ENCODE measurements around the gene SAMHD1. TPM values are rescaled to one million over a fixed set of nuclear protein-coding genes. Genes with fewer than 3 reads are reported as not detected.
"Not testable (repeated sequence)": the region's sequence is repeated elsewhere in the genome, so short reads cannot be mapped to it uniquely, and the experiment has no call there.

SAMHD1 gene
- total RNA-seq, 1 donor from 2014 or later = 44.1 TPM

DNA sequence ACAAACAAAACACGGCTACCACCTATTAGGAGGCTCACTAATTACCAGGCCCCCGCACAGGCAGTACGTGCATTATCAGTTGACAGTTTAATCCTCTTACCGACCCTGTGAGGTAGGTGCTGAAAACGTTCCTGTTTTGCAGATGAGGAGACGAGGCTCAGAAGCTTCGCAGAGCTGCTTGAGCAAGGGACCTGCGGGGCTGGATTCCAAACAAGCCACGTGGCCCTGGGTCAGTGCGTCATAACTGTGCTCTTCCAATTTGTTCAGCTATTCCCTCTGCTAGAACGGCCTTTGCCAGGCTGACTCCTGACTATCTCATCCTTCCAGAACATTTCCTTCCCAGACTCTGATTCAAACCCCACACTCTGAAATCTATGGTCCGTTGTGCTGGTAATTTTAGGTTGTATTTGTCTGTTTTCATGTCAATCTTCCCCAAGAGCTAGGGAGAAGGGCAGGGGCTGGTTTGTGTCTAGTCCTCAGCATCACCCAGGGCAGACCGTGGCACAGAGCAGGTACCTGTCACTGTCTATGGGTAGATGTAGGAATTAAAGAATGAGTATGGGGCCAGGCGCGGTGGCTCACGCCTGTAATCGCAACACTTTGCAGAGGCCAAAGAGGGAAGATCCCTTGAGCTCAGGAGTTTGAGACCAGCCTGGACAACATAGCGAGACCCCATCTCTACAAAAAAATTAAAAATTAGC is 104.3 kb downstream of the SAMHD1 start:
- intact Hi-C loops (cut with DNase I) = no loop called here
- DNase-seq (peak; percentile 86), ATAC-seq (ENCODE audit: poor library complexity) (peak; percentile 88)

DNA sequence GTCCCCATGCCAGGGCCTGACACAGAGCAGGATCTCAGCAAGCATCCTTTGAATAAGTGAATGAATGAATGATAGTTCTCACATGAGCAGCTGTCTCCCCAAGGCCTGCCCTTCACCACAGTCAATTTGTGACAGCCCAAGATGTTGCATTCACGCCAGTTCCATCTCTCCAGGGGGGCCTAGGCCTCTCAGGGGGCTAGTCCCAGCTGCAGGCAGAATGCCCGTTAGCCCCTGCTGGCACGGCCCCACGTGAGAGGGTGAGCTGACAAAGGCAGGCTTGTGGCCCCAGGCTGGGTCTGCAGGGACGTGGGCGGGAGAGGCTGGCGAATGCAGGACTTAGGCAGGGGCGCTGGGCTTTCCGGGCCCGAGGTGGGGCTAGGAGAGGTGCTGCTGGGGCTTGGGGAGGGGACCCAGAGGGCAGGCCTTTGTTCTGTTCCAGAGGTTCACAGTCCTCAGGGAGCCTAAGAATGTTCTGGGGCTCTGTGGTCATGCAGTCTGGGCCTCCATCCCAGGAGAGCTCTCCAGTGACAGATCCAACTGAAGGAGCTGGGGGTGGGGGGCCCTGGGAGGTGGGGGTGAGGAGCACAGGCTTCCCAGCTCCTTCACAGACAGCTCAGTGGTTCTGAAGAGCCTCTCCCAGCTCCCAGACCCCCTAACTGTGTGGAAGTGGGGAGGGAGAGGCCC is 106.1 kb downstream of the SAMHD1 start:
- peak; percentile 42 for DNase-seq
- intact Hi-C loops (cut with DNase I) = no loop called here
- ATAC-seq (ENCODE audit: poor library complexity) = no peak

DNA sequence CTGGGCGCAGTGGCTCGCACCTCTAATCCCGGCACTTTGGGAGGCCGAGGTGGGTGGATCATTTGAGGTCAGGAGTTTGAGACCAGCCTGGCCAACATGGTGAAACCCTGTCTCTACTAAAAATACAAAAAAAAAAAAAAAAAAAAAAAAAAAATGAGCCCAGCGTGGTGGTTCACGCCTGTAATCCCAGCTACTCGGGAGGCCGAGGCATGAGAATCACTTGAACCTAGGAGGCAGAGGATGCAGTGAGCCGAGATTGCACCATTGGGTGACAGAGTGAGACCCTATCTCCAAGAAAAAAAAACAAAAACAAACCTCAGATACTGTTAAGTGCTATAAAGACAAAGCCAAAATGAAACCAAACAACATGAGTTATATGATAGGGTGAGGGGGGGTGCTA is 110.5 kb downstream of the SAMHD1 start:
- intact Hi-C loops (cut with DNase I); ATAC-seq (ENCODE audit: poor library complexity); DNase-seq: not testable (repeated sequence)

Other genes with a start within 250 kb of the SAMHD1 start
- 27.5 TPM for gene NDRG3, start 205.6 kb downstream of the SAMHD1 start, total RNA-seq
- gene DSN1, start 177.9 kb downstream of the SAMHD1 start, total RNA-seq = 3.5 TPM
- not detected for gene TLDC2, start 75.6 kb downstream of the SAMHD1 start, total RNA-seq
- gene RBL1, start 144.3 kb upstream of the SAMHD1 start, total RNA-seq = 4.5 TPM
- 86.0 TPM for gene RPN2, start 227.6 kb upstream of the SAMHD1 start, total RNA-seq
- 3.8 TPM for gene MROH8, start 227.8 kb upstream of the SAMHD1 start, total RNA-seq

Data from Right ventricle myocardium superior (tissue), 1 donor.